Measurements from ENCODE around the gene FAM171A1.
"Not testable (repeated sequence)": the region's sequence is repeated elsewhere in the genome, so short reads cannot be mapped to it uniquely, and the experiment has no call there.

The FAM171A1 gene

GRCh38 chr10:15290150-15290549 lies 80.9 kb downstream of the FAM171A1 start:
- DNase-seq (ENCODE audit: low spot score) = no peak

GRCh38 chr10:15280974-15281373 lies 90.1 kb downstream of the FAM171A1 start:
- DNase-seq (ENCODE audit: low spot score) = no peak

- no peak for DNase-seq (ENCODE audit: low spot score)
Measured at GRCh38 chr10:15280462-15280861, 90.6 kb downstream of the FAM171A1 start.

- no peak for DNase-seq (ENCODE audit: low spot score)
Measured at GRCh38 chr10:15279236-15279635, 91.9 kb downstream of the FAM171A1 start.

- DNase-seq (ENCODE audit: low spot score) = no peak
Measured at GRCh38 chr10:15278786-15279185, 92.3 kb downstream of the FAM171A1 start.

GRCh38 chr10:15276039-15276438 lies 95.0 kb downstream of the FAM171A1 start:
- not testable (repeated sequence) for DNase-seq (ENCODE audit: low spot score)

- not testable (repeated sequence) for DNase-seq (ENCODE audit: low spot score)
Measured at GRCh38 chr10:15269838-15270237, 101.3 kb downstream of the FAM171A1 start.

- DNase-seq (ENCODE audit: low spot score) = no peak
Measured at GRCh38 chr10:15267496-15267895, 103.6 kb downstream of the FAM171A1 start.

GRCh38 chr10:15266117-15266516 lies 105.0 kb downstream of the FAM171A1 start:
- no peak for DNase-seq (ENCODE audit: low spot score)

- DNase-seq (ENCODE audit: low spot score) = no peak
Measured at GRCh38 chr10:15265558-15265957, 105.5 kb downstream of the FAM171A1 start.

GRCh38 chr10:15265056-15265455 lies 106.0 kb downstream of the FAM171A1 start:
- DNase-seq (ENCODE audit: low spot score) = no peak

- DNase-seq (ENCODE audit: low spot score) = no peak
Measured at GRCh38 chr10:15263657-15264323, 107.3 kb downstream of the FAM171A1 start.

- DNase-seq (ENCODE audit: low spot score) = peak; percentile 64
Measured at GRCh38 chr10:15262036-15262713, 108.9 kb downstream of the FAM171A1 start.

- DNase-seq (ENCODE audit: low spot score) = no peak
Measured at GRCh38 chr10:15259136-15259535, 112.0 kb downstream of the FAM171A1 start.

- no peak for DNase-seq (ENCODE audit: low spot score)
Measured at GRCh38 chr10:15258255-15258654, 112.8 kb downstream of the FAM171A1 start.

GRCh38 chr10:15255961-15256360 lies 115.1 kb downstream of the FAM171A1 start:
- DNase-seq (ENCODE audit: low spot score) = no peak

- DNase-seq (ENCODE audit: low spot score) = peak; percentile 98
Measured at GRCh38 chr10:15254808-15255648, 116.1 kb downstream of the FAM171A1 start.

GRCh38 chr10:15253951-15254807 lies 116.9 kb downstream of the FAM171A1 start:
- peak; percentile 89 for DNase-seq (ENCODE audit: low spot score)

- DNase-seq (ENCODE audit: low spot score) = no peak
Measured at GRCh38 chr10:15252396-15252795, 118.7 kb downstream of the FAM171A1 start.

- DNase-seq (ENCODE audit: low spot score) = peak; percentile 45
Measured at GRCh38 chr10:15251791-15252380, 119.2 kb downstream of the FAM171A1 start.

GRCh38 chr10:15245530-15245929 lies 125.6 kb downstream of the FAM171A1 start:
- DNase-seq (ENCODE audit: low spot score) = no peak
